DOHH2 (cell line): Measurements from ENCODE around the gene RNF213.

Experiments used
- H3F3A ChIP-seq: fragments of 200-600 bp; sonication (generic), shearing (Covaris generic); 2 replicates; pipeline ENCODE4 v1.6.0; 2016; ENCODE audit warnings: antibody characterized with exemption, mild to moderate bottlenecking; ENCODE audit not compliant: control insufficient read depth, insufficient read depth
- H3K27ac ChIP-seq: fragments of 200-600 bp; sonication (generic); 2 replicates; pipeline ENCODE4 v1.5.1; 2014; ENCODE audit warnings: low read depth, mild to moderate bottlenecking, low read length, moderate library complexity
- H3K27me3 ChIP-seq: fragments of 200-600 bp; sonication (generic); 2 replicates; pipeline ENCODE4 v1.6.1; 2014; ENCODE audit warnings: mild to moderate bottlenecking, low read length, mixed read lengths; ENCODE audit not compliant: control insufficient read depth
- H3K36me3 ChIP-seq: fragments of 200-600 bp; sonication (generic); 2 replicates; pipeline ENCODE4 v1.6.1; 2014; ENCODE audit warnings: mild to moderate bottlenecking, low read length, moderate library complexity, mixed read lengths; ENCODE audit not compliant: control insufficient read depth
- H3K4me1 ChIP-seq: fragments of 200-600 bp; sonication (generic); 2 replicates; pipeline ENCODE4 v1.6.1; 2014; ENCODE audit warnings: mild to moderate bottlenecking, low read length, mixed read lengths; ENCODE audit not compliant: control insufficient read depth
- H3K4me2 ChIP-seq: fragments of 200-600 bp; sonication (generic); 2 replicates; pipeline ENCODE4 v1.6.0; 2014; ENCODE audit warnings: mild to moderate bottlenecking, low read length, moderate library complexity
- H3K4me3 ChIP-seq: fragments of 200-600 bp; sonication (generic); 2 replicates; pipeline ENCODE4 v1.5.1; 2014; ENCODE audit warnings: mild to moderate bottlenecking, low read length, mixed read lengths
- H3K79me2 ChIP-seq: fragments of 200-600 bp; sonication (generic); 2 replicates; pipeline ENCODE4 v1.6.1; 2014; ENCODE audit warnings: mild to moderate bottlenecking, low read length, mixed read lengths; ENCODE audit not compliant: control insufficient read depth
- H3K9me2 ChIP-seq: fragments of 200-600 bp; sonication (generic); replicated peaks from 2 replicates; pipeline ENCODE4 v1.6.1; 2014; ENCODE audit warnings: mild to moderate bottlenecking, low read length, mixed read lengths; ENCODE audit not compliant: control insufficient read depth
- H3K9me3 ChIP-seq: fragments of 200-600 bp; sonication (generic); 2 replicates; pipeline ENCODE4 v1.6.1; 2014; ENCODE audit warnings: antibody characterized with exemption, low read length, mixed read lengths; ENCODE audit not compliant: control insufficient read depth, insufficient read depth
- H4K20me1 ChIP-seq: fragments of 200-600 bp; sonication (generic); 2 replicates; pipeline ENCODE4 v1.6.0; 2014; ENCODE audit warnings: low read depth, mild to moderate bottlenecking, antibody characterized with exemption, low read length, moderate library complexity; ENCODE audit not compliant: control insufficient read depth, insufficient read depth
- CTCF ChIP-seq: fragments of 200-600 bp; sonication (generic); IDR thresholded peaks from one replicate; pipeline ENCODE4 v1.5.1; 2014; ENCODE audit warnings: antibody characterized with exemption, mild to moderate bottlenecking, low read depth, low read length; ENCODE audit not compliant: poor library complexity, severe bottlenecking
- EZH2phosphoT487 ChIP-seq: fragments of 200-600 bp; sonication (generic); IDR thresholded peaks from 2 replicates; pipeline ENCODE4 v1.6.1; 2017; ENCODE audit warnings: borderline replicate concordance, mild to moderate bottlenecking, antibody characterized with exemption, low read length, moderate library complexity, mixed read lengths

The RNF213 gene

DNA sequence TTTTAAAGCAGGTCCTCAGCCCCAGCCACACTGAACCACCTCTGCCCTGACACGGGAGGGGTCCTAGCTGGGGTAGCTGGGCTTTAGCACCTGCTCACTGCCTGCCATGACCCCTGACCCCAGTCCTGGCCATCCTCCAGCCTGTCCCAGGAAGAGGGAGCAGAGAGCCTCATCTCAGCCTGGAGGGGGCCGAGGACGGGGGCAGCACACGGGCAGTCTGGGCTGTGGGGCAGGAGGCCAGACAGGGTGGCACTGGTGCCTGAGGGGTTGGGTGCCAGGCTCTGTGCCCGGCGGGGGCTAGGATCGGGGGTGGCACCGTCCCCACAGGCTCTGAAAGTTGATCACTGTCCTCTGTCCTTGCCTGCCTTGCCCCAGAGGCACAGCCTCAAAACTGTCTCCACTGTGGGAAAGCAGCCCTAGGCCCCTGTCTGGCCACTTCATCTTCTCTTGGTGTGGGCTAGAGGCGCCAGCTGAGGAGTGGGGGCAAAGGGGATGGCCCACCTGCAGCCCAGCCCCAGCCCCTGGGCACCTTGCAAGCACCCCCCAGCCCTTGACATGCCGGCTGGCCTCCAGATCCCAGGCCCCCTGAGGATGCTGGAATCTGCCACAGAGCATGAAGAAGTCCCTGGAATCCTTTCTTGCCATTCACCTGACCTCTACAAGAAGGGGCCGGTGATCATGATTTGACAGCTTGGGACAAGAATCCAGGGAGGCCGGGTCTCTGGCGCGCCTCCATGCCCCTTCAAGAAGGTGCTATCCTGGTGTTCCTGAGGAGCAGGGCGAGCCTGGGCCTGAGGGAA lies 170.0 kb downstream of the RNF213 start:
- Histone ChIP-seq H3K9me2 (no peaks in the 10 kb centered on the region), H3F3A (no peaks in the 10 kb centered on the region), H3K27ac (no peak overlapping the region), H3K9me3 (no peaks in the 10 kb centered on the region), H3K36me3 (no peaks in the 10 kb centered on the region), H3K4me2 (no peak overlapping the region), H3K27me3 (peaks cover 5% of the 10 kb centered on the region), H4K20me1 (no peaks in the 10 kb centered on the region), H3K4me1 (0 out of 2 replicates have a peak, but pooled peaks cover under 1% of the 10 kb centered on the region), H3K4me3 (no peak overlapping the region), H3K79me2 (no peaks in the 10 kb centered on the region)
- TF ChIP-seq EZH2phosphoT487 (no peak), CTCF (no peak)

DNA sequence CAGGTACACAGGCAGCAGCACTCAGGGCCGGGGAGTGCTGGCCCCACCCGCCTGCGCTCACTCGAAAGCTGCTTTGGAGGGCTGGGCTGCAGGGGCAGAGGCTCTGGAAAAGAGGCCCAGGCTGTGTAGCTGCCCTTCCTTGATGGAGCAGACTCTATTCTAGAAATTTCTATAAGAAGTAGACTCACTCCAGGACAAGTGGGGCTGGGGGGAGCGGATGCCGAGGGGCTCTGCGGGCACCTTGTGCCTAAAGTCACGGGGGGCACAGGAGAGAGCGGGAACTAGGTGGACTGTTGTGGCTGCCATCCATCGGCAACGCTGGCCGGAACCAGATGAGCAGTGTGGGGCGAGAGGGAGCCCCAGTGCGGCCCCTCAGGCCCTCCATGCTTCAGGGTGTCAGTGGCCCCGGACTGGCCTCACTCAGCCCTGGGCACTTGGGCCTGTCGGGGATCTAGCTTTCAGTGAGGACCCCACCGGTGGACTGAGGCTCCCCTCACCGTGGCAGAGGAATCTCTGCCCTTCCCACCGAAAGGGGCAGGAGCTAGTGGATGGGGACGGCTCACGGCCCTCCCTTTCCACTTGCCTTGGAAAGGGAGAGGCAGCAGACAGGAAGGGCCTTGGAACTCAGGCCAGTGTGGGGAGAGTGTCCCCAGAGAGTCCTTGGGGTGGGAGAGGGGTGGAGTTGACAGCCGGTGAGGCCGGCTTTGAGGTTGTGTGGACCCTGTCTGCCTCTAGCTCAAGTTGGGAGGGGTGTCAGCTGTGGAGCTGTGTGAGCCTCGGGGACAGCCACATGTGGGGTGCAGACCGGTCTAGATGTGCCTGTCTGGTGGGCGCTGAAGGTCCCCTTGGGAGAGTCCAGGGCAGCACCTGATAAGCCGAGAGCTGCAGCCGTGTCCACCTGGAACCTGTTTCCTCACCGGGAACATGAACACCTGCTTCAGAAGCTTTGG lies 170.9 kb downstream of the RNF213 start:
- Histone ChIP-seq H3K4me1 (no peaks in the 10 kb centered on the region), H3K4me2 (no peak overlapping the region), H3K79me2 (no peaks in the 10 kb centered on the region), H3K27ac (no peak overlapping the region), H3K9me3 (no peaks in the 10 kb centered on the region), H3K27me3 (no peaks in the 10 kb centered on the region), H4K20me1 (no peaks in the 10 kb centered on the region), H3K36me3 (no peaks in the 10 kb centered on the region), H3F3A (no peaks in the 10 kb centered on the region), H3K4me3 (no peak overlapping the region), H3K9me2 (no peaks in the 10 kb centered on the region)
- no peak for TF ChIP-seq EZH2phosphoT487
- no peak for TF ChIP-seq CTCF

GRCh38 chr17:80432350-80432955 lies 171.8 kb downstream of the RNF213 start:
- Histone ChIP-seq H3K36me3 (no peaks in the 10 kb centered on the region), H3K4me2 (no peak overlapping the region), H3K79me2 (no peaks in the 10 kb centered on the region), H3F3A (no peaks in the 10 kb centered on the region), H4K20me1 (no peaks in the 10 kb centered on the region), H3K9me3 (no peaks in the 10 kb centered on the region), H3K9me2 (no peaks in the 10 kb centered on the region), H3K4me1 (no peaks in the 10 kb centered on the region), H3K27ac (no peak overlapping the region), H3K27me3 (no peaks in the 10 kb centered on the region), H3K4me3 (no peak overlapping the region)
- TF ChIP-seq CTCF (no peak), EZH2phosphoT487 (no peak)
